Osteocyte (in vitro differentiated cells): ENCODE data around the gene C22orf39. TPM values are rescaled to one million over a fixed set of nuclear protein-coding genes. Genes with fewer than 3 reads are reported as not detected.

ENCODE experiments used
- DNase-seq: peaks from one replicate; pipeline ENCODE4 v3.0.0; 2021; ENCODE audit warnings: mixed read lengths; ENCODE audit not compliant: unreplicated experiment; ENCODE audit errors: extremely low spot score
- H3K27ac Mint-ChIP-seq: one replicate; pipeline ENCODE4 v1.8.0; 2021; ENCODE audit warnings: mild to moderate bottlenecking, mixed read lengths; ENCODE audit not compliant: unreplicated experiment
- H3K27me3 Mint-ChIP-seq: one replicate; pipeline ENCODE4 v1.8.0; 2021; ENCODE audit warnings: mixed read lengths; ENCODE audit not compliant: unreplicated experiment
- H3K36me3 Mint-ChIP-seq: one replicate; pipeline ENCODE4 v1.8.0; 2021; ENCODE audit warnings: mixed read lengths; ENCODE audit not compliant: unreplicated experiment
- H3K4me1 Mint-ChIP-seq: one replicate; pipeline ENCODE4 v1.8.0; 2021; ENCODE audit warnings: mixed read lengths; ENCODE audit not compliant: unreplicated experiment
- H3K4me3 Mint-ChIP-seq: one replicate; pipeline ENCODE4 v1.8.0; 2021; ENCODE audit warnings: mild to moderate bottlenecking, moderate library complexity, mixed read lengths; ENCODE audit not compliant: unreplicated experiment
- H3K9me3 Mint-ChIP-seq: one replicate; pipeline ENCODE4 v1.8.0; 2021; ENCODE audit warnings: mixed read lengths; ENCODE audit not compliant: unreplicated experiment
- CTCF ChIP-seq: fragments of 200-600 bp; sonication (generic); IDR thresholded peaks from 2 replicates; pipeline ENCODE4 v1.5.0; 2021; ENCODE audit warnings: antibody characterized with exemption, mild to moderate bottlenecking, moderate library complexity
- total RNA-seq: library from RNA; stranded (reverse); gene quantifications from 2 replicates; pipeline ENCODE4 v1.2.1, GENCODE V29; 2021

C22orf39 gene
- total RNA-seq, 1 donor from 2014 or later = 30.1 TPM

GRCh38 chr22:19453718-19454117 lies 6.2 kb upstream of the C22orf39 start:
- Mint-ChIP-seq H3K9me3 (no peaks in the 10 kb centered on the region), H3K4me1 (peaks cover 6% of the 10 kb centered on the region), H3K4me3 (no peak overlapping the region), H3K27me3 (no peaks in the 10 kb centered on the region), H3K27ac (no peak overlapping the region), H3K36me3 (peaks cover 56% of the 10 kb centered on the region)
- TF ChIP-seq CTCF = no peak
- no peak for DNase-seq

- no peak for TF ChIP-seq CTCF
- H3K4me1 Mint-ChIP-seq = peaks cover 20% of the 10 kb centered on the region
- no peaks in the 10 kb centered on the region for H3K27me3 Mint-ChIP-seq
- peaks cover 52% of the 10 kb centered on the region for H3K36me3 Mint-ChIP-seq
- no peak overlapping the region for H3K4me3 Mint-ChIP-seq
- no peak for DNase-seq
- H3K27ac Mint-ChIP-seq = no peak overlapping the region
- no peaks in the 10 kb centered on the region for H3K9me3 Mint-ChIP-seq
Measured at GRCh38 chr22:19451570-19451969, 4.1 kb upstream of the C22orf39 start.

GRCh38 chr22:19450363-19451175 lies 3.1 kb upstream of the C22orf39 start:
- Mint-ChIP-seq H3K4me1 (peaks cover 20% of the 10 kb centered on the region), H3K27me3 (no peaks in the 10 kb centered on the region), H3K4me3 (no peak overlapping the region), H3K9me3 (no peaks in the 10 kb centered on the region), H3K27ac (no peak overlapping the region), H3K36me3 (peaks cover 45% of the 10 kb centered on the region)
- DNase-seq = no peak
- no peak for TF ChIP-seq CTCF

GRCh38 chr22:19449422-19449767 lies 1.9 kb upstream of the C22orf39 start:
- peaks cover 34% of the 10 kb centered on the region for H3K36me3 Mint-ChIP-seq

More at GRCh38 chr22:19449422-19449767, 1.9 kb upstream of the C22orf39 start:
- Mint-ChIP-seq H3K27me3 (no peaks in the 10 kb centered on the region), H3K4me1 (peaks cover 26% of the 10 kb centered on the region), H3K9me3 (no peaks in the 10 kb centered on the region), H3K4me3 (no peak overlapping the region), H3K27ac (no peak overlapping the region)
- TF ChIP-seq CTCF = no peak
- DNase-seq = no peak
